ENCODE measurements around the gene SBNO2.

DNA sequence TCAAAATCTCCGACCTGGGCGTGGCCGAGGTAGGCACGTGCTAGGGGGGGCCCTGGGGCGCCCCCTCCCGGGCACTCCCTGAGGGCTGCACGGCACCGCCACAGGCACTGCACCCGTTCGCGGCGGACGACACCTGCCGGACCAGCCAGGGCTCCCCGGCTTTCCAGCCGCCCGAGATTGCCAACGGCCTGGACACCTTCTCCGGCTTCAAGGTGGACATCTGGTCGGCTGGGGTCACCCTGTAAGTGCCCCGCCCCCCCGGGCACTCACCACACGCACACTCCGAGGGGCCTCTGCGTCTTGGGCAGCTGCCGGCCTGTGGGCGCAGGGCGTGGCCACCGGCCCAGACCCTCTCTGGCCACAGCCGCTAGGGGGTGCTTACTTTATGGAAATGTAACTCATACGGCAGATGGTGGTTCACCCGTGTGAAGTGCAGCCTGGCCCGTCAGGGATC lies 46.4 kb upstream of the SBNO2 start:
- TF ChIP-seq, protein P1, sequence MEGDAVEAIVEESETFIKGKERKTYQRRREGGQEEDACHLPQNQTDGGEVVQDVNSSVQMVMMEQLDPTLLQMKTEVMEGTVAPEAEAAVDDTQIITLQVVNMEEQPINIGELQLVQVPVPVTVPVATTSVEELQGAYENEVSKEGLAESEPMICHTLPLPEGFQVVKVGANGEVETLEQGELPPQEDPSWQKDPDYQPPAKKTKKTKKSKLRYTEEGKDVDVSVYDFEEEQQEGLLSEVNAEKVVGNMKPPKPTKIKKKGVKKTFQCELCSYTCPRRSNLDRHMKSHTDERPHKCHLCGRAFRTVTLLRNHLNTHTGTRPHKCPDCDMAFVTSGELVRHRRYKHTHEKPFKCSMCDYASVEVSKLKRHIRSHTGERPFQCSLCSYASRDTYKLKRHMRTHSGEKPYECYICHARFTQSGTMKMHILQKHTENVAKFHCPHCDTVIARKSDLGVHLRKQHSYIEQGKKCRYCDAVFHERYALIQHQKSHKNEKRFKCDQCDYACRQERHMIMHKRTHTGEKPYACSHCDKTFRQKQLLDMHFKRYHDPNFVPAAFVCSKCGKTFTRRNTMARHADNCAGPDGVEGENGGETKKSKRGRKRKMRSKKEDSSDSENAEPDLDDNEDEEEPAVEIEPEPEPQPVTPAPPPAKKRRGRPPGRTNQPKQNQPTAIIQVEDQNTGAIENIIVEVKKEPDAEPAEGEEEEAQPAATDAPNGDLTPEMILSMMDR (IDR thresholded peaks at IDR 0.05): no peak
- TF ChIP-seq POLR2A (IDR thresholded peaks at IDR 0.05): no peak

Measured in breast epithelium (tissue), 3 donors.